SU-DHL-6 (cell line): ENCODE results near the gene TLCD5.

Experiments used
- H2AFZ ChIP-seq: fragments of 200-600 bp; sonication (generic); 2 replicates; pipeline ENCODE4 v1.6.1; 2014; ENCODE audit warnings: low read depth, mild to moderate bottlenecking, moderate library complexity, mixed read lengths, antibody characterized with exemption, low read length; ENCODE audit not compliant: severe bottlenecking
- H3F3A ChIP-seq: fragments of 200-600 bp; shearing (Covaris generic); 2 replicates; pipeline ENCODE4 v1.6.0; 2016; ENCODE audit warnings: antibody characterized with exemption, mild to moderate bottlenecking; ENCODE audit not compliant: insufficient read depth
- H3K27ac ChIP-seq: fragments of 200-600 bp; sonication (generic); 2 replicates; pipeline ENCODE4 v1.5.1; 2016; ENCODE audit warnings: low read depth, mild to moderate bottlenecking, low read length, moderate library complexity, mixed read lengths
- H3K27me3 ChIP-seq: fragments of 200-600 bp; sonication (generic), shearing (Covaris generic); 2 replicates; pipeline ENCODE4 v1.6.0; 2014; ENCODE audit warnings: mild to moderate bottlenecking, low read length
- H3K36me3 ChIP-seq: fragments of 200-600 bp; sonication (generic); 2 replicates; pipeline ENCODE4 v1.6.1; 2014; ENCODE audit warnings: mild to moderate bottlenecking, low read length, mixed read lengths
- H3K4me2 ChIP-seq: fragments of 300-600, 200-600 bp; shearing (Covaris generic), sonication (generic); 2 replicates; pipeline ENCODE4 v1.6.0; 2014; ENCODE audit warnings: low read length, low read depth, mild to moderate bottlenecking; ENCODE audit not compliant: poor library complexity, severe bottlenecking
- H3K4me3 ChIP-seq: fragments of 200-600 bp; sonication (generic); 2 replicates; pipeline ENCODE4 v1.5.1; 2014; ENCODE audit warnings: antibody characterized with exemption, low read length, mild to moderate bottlenecking, mixed read lengths; ENCODE audit not compliant: insufficient read depth, poor library complexity, severe bottlenecking
- H3K79me2 ChIP-seq: fragments of 200-600 bp; sonication (generic); 2 replicates; pipeline ENCODE4 v1.6.1; 2014; ENCODE audit warnings: mild to moderate bottlenecking, low read length, moderate library complexity; ENCODE audit not compliant: insufficient read depth
- H3K9ac ChIP-seq: fragments of 200-600 bp; sonication (generic); 2 replicates; pipeline ENCODE4 v1.7.0; 2014; ENCODE audit warnings: mild to moderate bottlenecking, low read length
- H3K9me2 ChIP-seq: fragments of 200-600 bp; sonication (generic); replicated peaks from 2 replicates; pipeline ENCODE4 v1.6.1; 2014; ENCODE audit warnings: low read length; ENCODE audit not compliant: insufficient read depth
- H3K9me3 ChIP-seq: fragments of 200-600 bp; sonication (generic); 2 replicates; pipeline ENCODE4 v1.6.1; 2014; ENCODE audit warnings: low read length, mixed read lengths; ENCODE audit not compliant: insufficient read depth
- H4K20me1 ChIP-seq: fragments of 200-600 bp; sonication (generic); 2 replicates; pipeline ENCODE4 v1.6.1; 2014; ENCODE audit warnings: low read depth, mild to moderate bottlenecking, antibody characterized with exemption, low read length, moderate library complexity, mixed read lengths
- EZH2phosphoT487 ChIP-seq: fragments of 200-600 bp; sonication (generic), shearing (Covaris generic); conservative IDR thresholded peaks from 2 replicates; pipeline ENCODE4 v1.6.1; 2018; ENCODE audit warnings: mild to moderate bottlenecking, antibody characterized with exemption, low read length, moderate library complexity, mixed read lengths
- TF ChIP-seq, protein P1 (sequence below): fragments of 200-600 bp; sonication (generic); IDR thresholded peaks from one replicate; pipeline ENCODE4 v1.5.1; 2017; ENCODE audit warnings: antibody characterized with exemption, mild to moderate bottlenecking, low read length, moderate library complexity; ENCODE audit not compliant: insufficient read depth, poor library complexity, severe bottlenecking

TLCD5 gene

DNA sequence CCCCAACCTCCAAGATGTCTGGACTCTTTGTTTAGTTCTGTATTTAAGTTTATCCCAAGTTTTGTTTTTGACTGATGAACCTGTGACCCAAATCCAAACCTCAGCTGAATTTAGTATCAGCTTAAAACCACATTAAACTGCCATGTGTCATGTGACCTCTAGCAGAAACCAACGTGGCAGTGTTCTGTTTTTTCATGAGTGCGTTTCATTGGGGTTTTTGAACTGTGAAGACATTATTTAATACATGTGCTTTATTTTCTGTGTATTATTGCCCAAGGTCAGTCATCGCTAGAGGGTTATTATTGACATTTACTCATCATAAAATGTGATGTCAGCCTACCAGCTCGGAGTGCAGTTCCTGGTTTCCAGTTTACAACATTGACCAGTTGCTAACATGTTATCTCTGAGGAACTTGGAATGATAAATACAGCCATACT, 1.8 kb downstream of the TLCD5 start:
- Histone ChIP-seq H4K20me1 (no peaks in the 10 kb centered on the region), H3K79me2 (no peaks in the 10 kb centered on the region), H3F3A (no peaks in the 10 kb centered on the region), H3K4me2 (no peak overlapping the region), H2AFZ (no peak overlapping the region), H3K27me3 (no peaks in the 10 kb centered on the region), H3K36me3 (no peaks in the 10 kb centered on the region), H3K4me3 (no peak overlapping the region), H3K27ac (no peak overlapping the region), H3K9me2 (no peaks in the 10 kb centered on the region), H3K9ac (no peak overlapping the region), H3K9me3 (no peaks in the 10 kb centered on the region)
- no peak for TF ChIP-seq EZH2phosphoT487
- TF ChIP-seq, protein P1, sequence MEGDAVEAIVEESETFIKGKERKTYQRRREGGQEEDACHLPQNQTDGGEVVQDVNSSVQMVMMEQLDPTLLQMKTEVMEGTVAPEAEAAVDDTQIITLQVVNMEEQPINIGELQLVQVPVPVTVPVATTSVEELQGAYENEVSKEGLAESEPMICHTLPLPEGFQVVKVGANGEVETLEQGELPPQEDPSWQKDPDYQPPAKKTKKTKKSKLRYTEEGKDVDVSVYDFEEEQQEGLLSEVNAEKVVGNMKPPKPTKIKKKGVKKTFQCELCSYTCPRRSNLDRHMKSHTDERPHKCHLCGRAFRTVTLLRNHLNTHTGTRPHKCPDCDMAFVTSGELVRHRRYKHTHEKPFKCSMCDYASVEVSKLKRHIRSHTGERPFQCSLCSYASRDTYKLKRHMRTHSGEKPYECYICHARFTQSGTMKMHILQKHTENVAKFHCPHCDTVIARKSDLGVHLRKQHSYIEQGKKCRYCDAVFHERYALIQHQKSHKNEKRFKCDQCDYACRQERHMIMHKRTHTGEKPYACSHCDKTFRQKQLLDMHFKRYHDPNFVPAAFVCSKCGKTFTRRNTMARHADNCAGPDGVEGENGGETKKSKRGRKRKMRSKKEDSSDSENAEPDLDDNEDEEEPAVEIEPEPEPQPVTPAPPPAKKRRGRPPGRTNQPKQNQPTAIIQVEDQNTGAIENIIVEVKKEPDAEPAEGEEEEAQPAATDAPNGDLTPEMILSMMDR: no peak

DNA sequence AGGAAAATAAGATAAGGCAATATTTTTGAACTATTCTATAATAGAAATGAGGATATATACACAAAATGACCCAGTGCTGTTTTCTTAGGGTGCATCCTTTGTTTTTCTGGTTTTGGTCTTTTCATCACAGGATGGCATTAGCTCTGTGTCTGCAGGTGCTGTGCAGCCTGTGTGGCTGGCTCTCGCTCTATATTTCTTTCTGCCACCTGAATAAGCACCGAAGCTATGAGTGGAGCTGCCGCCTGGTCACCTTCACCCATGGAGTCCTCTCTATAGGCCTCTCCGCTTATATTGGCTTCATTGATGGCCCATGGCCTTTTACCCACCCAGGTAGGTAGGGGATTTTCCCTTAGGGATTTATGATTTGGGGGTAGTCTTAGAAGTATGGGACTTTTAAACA, 2.2 kb downstream of the TLCD5 start:
- Histone ChIP-seq H3K9me2 (no peaks in the 10 kb centered on the region), H3K4me2 (no peak overlapping the region), H3K36me3 (no peaks in the 10 kb centered on the region), H3F3A (no peaks in the 10 kb centered on the region), H3K27me3 (no peaks in the 10 kb centered on the region), H3K9me3 (no peaks in the 10 kb centered on the region), H3K9ac (no peak overlapping the region), H4K20me1 (no peaks in the 10 kb centered on the region), H3K27ac (no peak overlapping the region), H3K79me2 (no peaks in the 10 kb centered on the region), H2AFZ (no peak overlapping the region), H3K4me3 (no peak overlapping the region)
- TF ChIP-seq EZH2phosphoT487: no peak
- TF ChIP-seq, protein P1: no peak

DNA sequence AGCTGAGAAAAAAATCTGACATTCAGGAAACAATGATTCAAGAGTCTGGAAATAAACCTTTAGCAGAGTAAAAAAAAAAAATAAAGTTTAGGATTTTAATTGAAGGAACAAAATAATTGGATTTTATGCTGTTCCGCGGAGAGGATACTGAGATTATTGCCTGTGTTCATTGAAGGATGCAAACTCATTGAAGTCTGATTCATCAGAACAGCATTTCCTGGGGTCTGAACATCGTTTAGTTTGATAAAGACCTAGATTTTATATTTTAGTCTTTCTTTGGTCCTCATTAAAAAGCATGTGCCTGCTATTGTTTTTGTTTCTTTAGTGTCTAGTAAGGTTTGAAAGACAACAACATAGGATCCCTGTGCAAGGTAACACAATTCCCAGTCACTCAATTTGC, 4.5 kb downstream of the TLCD5 start:
- Histone ChIP-seq H3K27me3 (no peaks in the 10 kb centered on the region), H3K36me3 (no peaks in the 10 kb centered on the region), H3K27ac (no peak overlapping the region), H3K4me3 (no peak overlapping the region), H3K9me3 (no peaks in the 10 kb centered on the region), H4K20me1 (no peaks in the 10 kb centered on the region), H3F3A (no peaks in the 10 kb centered on the region), H3K9ac (no peak overlapping the region), H3K79me2 (no peaks in the 10 kb centered on the region), H2AFZ (no peak overlapping the region), H3K9me2 (no peaks in the 10 kb centered on the region), H3K4me2 (no peak overlapping the region)
- TF ChIP-seq, protein P1: no peak
- no peak for TF ChIP-seq EZH2phosphoT487
